GM12878 (cell line): ENCODE results near the gene SYNJ2BP.

ENCODE experiments used
- ATF2 ChIP-seq: IDR thresholded peaks from 2 replicates; pipeline ENCODE4 v1.6.1; 2012; ENCODE audit warnings: low read length, inconsistent platforms
- CTCF ChIP-seq, 3 experiments: IDR thresholded peaks in 2 of 3; conservative IDR thresholded peaks in 1 of 3; 2 replicates each; pipeline ENCODE4 v1.5.1; 2011; ENCODE audit warnings: low read depth in 3 of 3, low read length in 3 of 3, mild to moderate bottlenecking in 3 of 3, control low read depth in 2 of 3, moderate library complexity in 2 of 3, inconsistent platforms in 1 of 3, mixed read lengths in 1 of 3; ENCODE audit not compliant: control insufficient read depth in 2 of 3, insufficient read depth in 1 of 3; ENCODE audit errors: extremely low read depth in 1 of 3
- HDAC2 ChIP-seq: fragments of 200-600 bp; sonication (generic); IDR thresholded peaks from 2 replicates; pipeline ENCODE4 v1.6.1; 2017
- NR2C1 ChIP-seq: fragments of 450-650 bp; IDR thresholded peaks from 2 replicates; pipeline ENCODE4 v1.6.1; 2017; ENCODE audit warnings: antibody characterized with exemption, mild to moderate bottlenecking, moderate library complexity
- NRF1 ChIP-seq: conservative IDR thresholded peaks from 2 replicates; pipeline ENCODE4 v1.6.1; 2011; ENCODE audit warnings: mild to moderate bottlenecking, low read depth, low read length, improper control_type of control experiment
- POLR2A ChIP-seq: IDR thresholded peaks from 2 replicates; pipeline ENCODE4 v1.6.1; 2011; ENCODE audit warnings: low read depth, mild to moderate bottlenecking, low read length
- YY1 ChIP-seq: IDR thresholded peaks from 2 replicates; pipeline ENCODE4 v1.6.1; 2011; ENCODE audit warnings: low read depth, mild to moderate bottlenecking, low read length
- ZBTB11 ChIP-seq: fragments of 450-650 bp; formaldehyde crosslinking; IDR thresholded peaks from 2 replicates; pipeline ENCODE4 v1.5.0; 2022; ENCODE audit warnings: mild to moderate bottlenecking, missing genetic modification characterization
- ZNF274 ChIP-seq: IDR thresholded peaks from one replicate; pipeline ENCODE4 v1.8.0; 2011; ENCODE audit not compliant: insufficient read length, insufficient read depth
- TF ChIP-seq, protein P1 (sequence below): IDR thresholded peaks from 2 replicates; pipeline ENCODE4 v1.6.1; 2012; ENCODE audit warnings: low read depth, low read length, improper control_type of control experiment
- TF ChIP-seq, protein P2 (sequence below): IDR thresholded peaks from 2 replicates; pipeline ENCODE4 v1.6.1; 2012; ENCODE audit warnings: low read depth, low read length, improper control_type of control experiment

DNA sequence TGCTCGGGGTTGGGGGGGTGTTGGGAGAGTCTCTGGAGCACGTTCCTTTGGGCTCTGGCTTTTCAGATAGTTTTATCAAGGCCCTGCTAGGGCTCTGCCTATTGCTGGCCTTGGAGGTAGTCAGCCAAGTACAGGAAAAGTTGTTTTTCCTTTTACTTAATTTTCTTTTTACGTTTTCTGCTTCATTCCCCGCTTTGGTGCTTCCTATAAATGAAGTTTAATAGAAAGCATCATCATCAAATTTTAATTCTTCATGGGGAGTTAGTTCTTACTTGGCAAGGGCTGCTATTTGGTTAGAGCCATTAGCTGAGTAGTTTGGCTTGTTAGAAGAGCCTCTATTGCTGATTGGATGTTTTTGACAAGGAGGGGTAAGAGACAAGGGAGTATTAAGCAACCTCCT, 20.0 kb upstream of the SYNJ2BP start:
- TF ChIP-seq CTCF (IDR thresholded peaks at IDR 0.05 in 2 of 3, conservative IDR thresholded peaks at IDR 0.05 in 1 of 3; ENCODE audit: control insufficient read depth in 2 of 3, extremely low read depth in 1 of 3, insufficient read depth in 1 of 3, low read depth in 3 of 3, low read length in 3 of 3) = no peak
- TF ChIP-seq, protein P1, sequence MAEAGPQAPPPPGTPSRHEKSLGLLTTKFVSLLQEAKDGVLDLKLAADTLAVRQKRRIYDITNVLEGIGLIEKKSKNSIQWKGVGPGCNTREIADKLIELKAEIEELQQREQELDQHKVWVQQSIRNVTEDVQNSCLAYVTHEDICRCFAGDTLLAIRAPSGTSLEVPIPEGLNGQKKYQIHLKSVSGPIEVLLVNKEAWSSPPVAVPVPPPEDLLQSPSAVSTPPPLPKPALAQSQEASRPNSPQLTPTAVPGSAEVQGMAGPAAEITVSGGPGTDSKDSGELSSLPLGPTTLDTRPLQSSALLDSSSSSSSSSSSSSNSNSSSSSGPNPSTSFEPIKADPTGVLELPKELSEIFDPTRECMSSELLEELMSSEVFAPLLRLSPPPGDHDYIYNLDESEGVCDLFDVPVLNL = no peak
- no peak for TF ChIP-seq ZBTB11 (CRISPR knock-in tag)
- no peak for TF ChIP-seq NRF1
- TF ChIP-seq ZNF274 = no peak
- TF ChIP-seq POLR2A = no peak
- TF ChIP-seq ATF2 = no peak
- TF ChIP-seq, protein P2, sequence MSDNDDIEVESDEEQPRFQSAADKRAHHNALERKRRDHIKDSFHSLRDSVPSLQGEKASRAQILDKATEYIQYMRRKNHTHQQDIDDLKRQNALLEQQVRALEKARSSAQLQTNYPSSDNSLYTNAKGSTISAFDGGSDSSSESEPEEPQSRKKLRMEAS = no peak
- TF ChIP-seq NR2C1 = no peak
- TF ChIP-seq HDAC2 = no peak
- TF ChIP-seq YY1 = no peak
